ENCODE data around the gene SPINK1.

DNA sequence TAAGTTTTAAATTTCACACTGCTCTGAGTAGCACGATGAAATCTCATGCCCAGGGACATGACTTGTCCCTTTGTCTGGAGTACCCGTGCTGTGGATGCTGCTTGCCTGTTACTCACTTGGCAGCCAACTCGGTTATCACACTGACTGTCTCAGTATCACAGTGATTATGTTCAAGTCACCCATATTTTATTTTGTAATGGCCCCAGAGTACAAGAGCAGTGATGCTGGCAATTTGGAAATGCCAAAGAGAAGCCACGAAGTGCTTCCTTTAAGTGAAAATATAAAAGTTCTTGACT lies 24.3 kb upstream of the SPINK1 start:
- TF ChIP-seq, protein P1, sequence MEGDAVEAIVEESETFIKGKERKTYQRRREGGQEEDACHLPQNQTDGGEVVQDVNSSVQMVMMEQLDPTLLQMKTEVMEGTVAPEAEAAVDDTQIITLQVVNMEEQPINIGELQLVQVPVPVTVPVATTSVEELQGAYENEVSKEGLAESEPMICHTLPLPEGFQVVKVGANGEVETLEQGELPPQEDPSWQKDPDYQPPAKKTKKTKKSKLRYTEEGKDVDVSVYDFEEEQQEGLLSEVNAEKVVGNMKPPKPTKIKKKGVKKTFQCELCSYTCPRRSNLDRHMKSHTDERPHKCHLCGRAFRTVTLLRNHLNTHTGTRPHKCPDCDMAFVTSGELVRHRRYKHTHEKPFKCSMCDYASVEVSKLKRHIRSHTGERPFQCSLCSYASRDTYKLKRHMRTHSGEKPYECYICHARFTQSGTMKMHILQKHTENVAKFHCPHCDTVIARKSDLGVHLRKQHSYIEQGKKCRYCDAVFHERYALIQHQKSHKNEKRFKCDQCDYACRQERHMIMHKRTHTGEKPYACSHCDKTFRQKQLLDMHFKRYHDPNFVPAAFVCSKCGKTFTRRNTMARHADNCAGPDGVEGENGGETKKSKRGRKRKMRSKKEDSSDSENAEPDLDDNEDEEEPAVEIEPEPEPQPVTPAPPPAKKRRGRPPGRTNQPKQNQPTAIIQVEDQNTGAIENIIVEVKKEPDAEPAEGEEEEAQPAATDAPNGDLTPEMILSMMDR (conservative IDR thresholded peaks at IDR 0.05 in 1 of 2, IDR thresholded peaks at IDR 0.05 in 1 of 2; ENCODE audit: extremely low read depth in 1 of 2, insufficient read depth in 1 of 2, low read depth in 1 of 2, low read length in 2 of 2), result no peak
- no peak for TF ChIP-seq EZH2 (IDR thresholded peaks at IDR 0.05; ENCODE audit: borderline replicate concordance, low read length)

All from mammary epithelial cell (primary cell).